SK-N-SH (cell line): ENCODE results near the gene PLB1.

Experiments
- EP300 ChIP-seq, 2 experiments: IDR thresholded peaks; 2 replicates each; pipeline versions ENCODE4 v1.4.0 to v1.6.1; 2012; ENCODE audit warnings: borderline replicate concordance in 1 of 2, low read depth in 1 of 2, low read length in 1 of 2
- FOSL2 ChIP-seq: IDR thresholded peaks from 2 replicates; pipeline ENCODE4 v1.4.0; 2012; ENCODE audit warnings: low read depth, mild to moderate bottlenecking, moderate library complexity, borderline replicate concordance
- FOXM1 ChIP-seq: IDR thresholded peaks from 2 replicates; pipeline ENCODE4 v1.4.0; 2012; ENCODE audit warnings: low read depth, mild to moderate bottlenecking
- NRF1 ChIP-seq: IDR thresholded peaks from 2 replicates; pipeline ENCODE4 v1.6.1; 2012; ENCODE audit warnings: low read depth, mild to moderate bottlenecking, low read length
- RFX5 ChIP-seq: IDR thresholded peaks from 2 replicates; pipeline ENCODE4 v1.6.1; 2012; ENCODE audit warnings: mild to moderate bottlenecking, improper control_type of control experiment, low read length
- RXRA ChIP-seq: IDR thresholded peaks from 2 replicates; pipeline ENCODE4 v1.4.0; 2012; ENCODE audit warnings: low read depth, mild to moderate bottlenecking, borderline replicate concordance
- TAF1 ChIP-seq: IDR thresholded peaks from 2 replicates; pipeline ENCODE4 v1.6.1; 2012; ENCODE audit warnings: low read depth, mild to moderate bottlenecking, low read length, moderate library complexity, borderline replicate concordance
- TCF12 ChIP-seq: IDR thresholded peaks from 2 replicates; pipeline ENCODE4 v1.4.0; 2012
- TF ChIP-seq, protein P1 (sequence below): IDR thresholded peaks from 2 replicates; pipeline ENCODE4 v1.4.0; 2012; ENCODE audit warnings: low read depth, borderline replicate concordance
- TF ChIP-seq, protein P2 (sequence below): fragments of 200-600 bp; sonication (generic); IDR thresholded peaks from 2 replicates; pipeline ENCODE4 v1.6.1; 2017; ENCODE audit warnings: antibody characterized with exemption, mild to moderate bottlenecking, moderate library complexity
- TF ChIP-seq, protein P3 (sequence below): IDR thresholded peaks from 2 replicates; pipeline ENCODE4 v1.6.1; 2012; ENCODE audit warnings: mild to moderate bottlenecking, low read depth, low read length, moderate library complexity

DNA sequence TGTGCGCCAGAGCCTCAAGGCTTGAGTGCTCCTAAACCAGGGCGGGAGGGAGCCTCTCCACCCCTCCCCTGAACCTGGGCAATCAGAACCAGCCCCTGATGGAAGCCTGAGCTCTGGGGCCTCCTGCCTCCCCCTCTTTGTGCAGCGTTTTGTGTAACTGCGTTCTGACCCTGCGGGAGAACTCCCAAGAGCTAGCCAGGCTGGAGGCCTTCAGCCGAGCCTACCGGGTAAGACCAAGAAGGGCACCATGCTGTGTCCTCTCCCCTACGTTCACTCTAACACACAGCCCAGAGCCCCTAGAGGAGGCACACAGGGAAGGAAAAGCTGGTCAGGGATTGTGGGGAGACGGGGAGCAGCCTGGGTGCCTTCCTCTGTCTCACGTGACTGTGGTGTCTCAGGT lies 108.0 kb downstream of the PLB1 start:
- TF ChIP-seq, protein P1, sequence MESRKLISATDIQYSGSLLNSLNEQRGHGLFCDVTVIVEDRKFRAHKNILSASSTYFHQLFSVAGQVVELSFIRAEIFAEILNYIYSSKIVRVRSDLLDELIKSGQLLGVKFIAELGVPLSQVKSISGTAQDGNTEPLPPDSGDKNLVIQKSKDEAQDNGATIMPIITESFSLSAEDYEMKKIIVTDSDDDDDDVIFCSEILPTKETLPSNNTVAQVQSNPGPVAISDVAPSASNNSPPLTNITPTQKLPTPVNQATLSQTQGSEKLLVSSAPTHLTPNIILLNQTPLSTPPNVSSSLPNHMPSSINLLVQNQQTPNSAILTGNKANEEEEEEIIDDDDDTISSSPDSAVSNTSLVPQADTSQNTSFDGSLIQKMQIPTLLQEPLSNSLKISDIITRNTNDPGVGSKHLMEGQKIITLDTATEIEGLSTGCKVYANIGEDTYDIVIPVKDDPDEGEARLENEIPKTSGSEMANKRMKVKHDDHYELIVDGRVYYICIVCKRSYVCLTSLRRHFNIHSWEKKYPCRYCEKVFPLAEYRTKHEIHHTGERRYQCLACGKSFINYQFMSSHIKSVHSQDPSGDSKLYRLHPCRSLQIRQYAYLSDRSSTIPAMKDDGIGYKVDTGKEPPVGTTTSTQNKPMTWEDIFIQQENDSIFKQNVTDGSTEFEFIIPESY: no peak
- TF ChIP-seq, protein P2, sequence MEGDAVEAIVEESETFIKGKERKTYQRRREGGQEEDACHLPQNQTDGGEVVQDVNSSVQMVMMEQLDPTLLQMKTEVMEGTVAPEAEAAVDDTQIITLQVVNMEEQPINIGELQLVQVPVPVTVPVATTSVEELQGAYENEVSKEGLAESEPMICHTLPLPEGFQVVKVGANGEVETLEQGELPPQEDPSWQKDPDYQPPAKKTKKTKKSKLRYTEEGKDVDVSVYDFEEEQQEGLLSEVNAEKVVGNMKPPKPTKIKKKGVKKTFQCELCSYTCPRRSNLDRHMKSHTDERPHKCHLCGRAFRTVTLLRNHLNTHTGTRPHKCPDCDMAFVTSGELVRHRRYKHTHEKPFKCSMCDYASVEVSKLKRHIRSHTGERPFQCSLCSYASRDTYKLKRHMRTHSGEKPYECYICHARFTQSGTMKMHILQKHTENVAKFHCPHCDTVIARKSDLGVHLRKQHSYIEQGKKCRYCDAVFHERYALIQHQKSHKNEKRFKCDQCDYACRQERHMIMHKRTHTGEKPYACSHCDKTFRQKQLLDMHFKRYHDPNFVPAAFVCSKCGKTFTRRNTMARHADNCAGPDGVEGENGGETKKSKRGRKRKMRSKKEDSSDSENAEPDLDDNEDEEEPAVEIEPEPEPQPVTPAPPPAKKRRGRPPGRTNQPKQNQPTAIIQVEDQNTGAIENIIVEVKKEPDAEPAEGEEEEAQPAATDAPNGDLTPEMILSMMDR: no peak
- TF ChIP-seq RXRA (no peak), TAF1 (no peak), FOSL2 (no peak), RFX5 (no peak), TCF12 (no peak), NRF1 (no peak), FOXM1 (no peak), EP300 (IDR thresholded peaks at IDR 0.05; ENCODE audit: borderline replicate concordance in 1 of 2, low read depth in 1 of 2, low read length in 1 of 2) (no peak)
- TF ChIP-seq, protein P3, sequence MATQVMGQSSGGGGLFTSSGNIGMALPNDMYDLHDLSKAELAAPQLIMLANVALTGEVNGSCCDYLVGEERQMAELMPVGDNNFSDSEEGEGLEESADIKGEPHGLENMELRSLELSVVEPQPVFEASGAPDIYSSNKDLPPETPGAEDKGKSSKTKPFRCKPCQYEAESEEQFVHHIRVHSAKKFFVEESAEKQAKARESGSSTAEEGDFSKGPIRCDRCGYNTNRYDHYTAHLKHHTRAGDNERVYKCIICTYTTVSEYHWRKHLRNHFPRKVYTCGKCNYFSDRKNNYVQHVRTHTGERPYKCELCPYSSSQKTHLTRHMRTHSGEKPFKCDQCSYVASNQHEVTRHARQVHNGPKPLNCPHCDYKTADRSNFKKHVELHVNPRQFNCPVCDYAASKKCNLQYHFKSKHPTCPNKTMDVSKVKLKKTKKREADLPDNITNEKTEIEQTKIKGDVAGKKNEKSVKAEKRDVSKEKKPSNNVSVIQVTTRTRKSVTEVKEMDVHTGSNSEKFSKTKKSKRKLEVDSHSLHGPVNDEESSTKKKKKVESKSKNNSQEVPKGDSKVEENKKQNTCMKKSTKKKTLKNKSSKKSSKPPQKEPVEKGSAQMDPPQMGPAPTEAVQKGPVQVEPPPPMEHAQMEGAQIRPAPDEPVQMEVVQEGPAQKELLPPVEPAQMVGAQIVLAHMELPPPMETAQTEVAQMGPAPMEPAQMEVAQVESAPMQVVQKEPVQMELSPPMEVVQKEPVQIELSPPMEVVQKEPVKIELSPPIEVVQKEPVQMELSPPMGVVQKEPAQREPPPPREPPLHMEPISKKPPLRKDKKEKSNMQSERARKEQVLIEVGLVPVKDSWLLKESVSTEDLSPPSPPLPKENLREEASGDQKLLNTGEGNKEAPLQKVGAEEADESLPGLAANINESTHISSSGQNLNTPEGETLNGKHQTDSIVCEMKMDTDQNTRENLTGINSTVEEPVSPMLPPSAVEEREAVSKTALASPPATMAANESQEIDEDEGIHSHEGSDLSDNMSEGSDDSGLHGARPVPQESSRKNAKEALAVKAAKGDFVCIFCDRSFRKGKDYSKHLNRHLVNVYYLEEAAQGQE: no peak
